ENCODE results near the gene CAB39.

The CAB39 gene

DNA sequence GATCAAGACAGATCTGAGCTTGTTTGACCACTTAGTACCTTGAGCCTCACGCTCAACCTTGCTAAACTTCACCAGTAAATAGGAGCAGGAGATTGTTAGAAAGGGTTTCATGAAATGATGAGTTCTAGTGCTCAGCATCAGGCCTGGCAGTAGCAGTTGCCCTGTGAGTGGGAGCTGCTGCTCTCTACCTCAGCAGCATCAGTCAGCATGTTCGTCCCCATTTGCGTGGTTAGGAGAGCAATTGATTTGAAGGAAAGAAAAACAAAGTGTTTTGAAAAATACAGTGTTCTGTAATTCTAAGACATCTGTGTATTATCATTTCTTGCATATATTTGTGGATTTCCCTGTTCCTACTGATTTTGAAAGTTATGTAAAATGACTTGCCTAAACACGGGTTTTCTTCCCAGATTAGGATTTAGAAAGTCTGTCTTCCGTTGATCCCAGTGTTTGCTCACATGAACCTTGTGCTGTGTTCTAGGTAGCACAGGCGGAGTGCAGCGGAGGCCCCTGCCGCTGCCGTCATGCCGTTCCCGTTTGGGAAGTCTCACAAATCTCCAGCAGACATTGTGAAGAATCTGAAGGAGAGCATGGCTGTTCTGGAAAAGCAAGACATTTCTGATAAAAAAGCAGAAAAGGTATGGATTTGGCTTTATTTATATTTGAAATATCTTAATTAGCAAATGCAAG lies 47.0 kb downstream of the CAB39 start:
- Histone ChIP-seq H3K4me3 (peak overlapping the region; percentile 8), H3K27ac (peak overlapping the region in 1 of 2 donors; percentile 74)
- no peak for DNase-seq (ENCODE audit: low spot score)
- TF ChIP-seq, protein P1, sequence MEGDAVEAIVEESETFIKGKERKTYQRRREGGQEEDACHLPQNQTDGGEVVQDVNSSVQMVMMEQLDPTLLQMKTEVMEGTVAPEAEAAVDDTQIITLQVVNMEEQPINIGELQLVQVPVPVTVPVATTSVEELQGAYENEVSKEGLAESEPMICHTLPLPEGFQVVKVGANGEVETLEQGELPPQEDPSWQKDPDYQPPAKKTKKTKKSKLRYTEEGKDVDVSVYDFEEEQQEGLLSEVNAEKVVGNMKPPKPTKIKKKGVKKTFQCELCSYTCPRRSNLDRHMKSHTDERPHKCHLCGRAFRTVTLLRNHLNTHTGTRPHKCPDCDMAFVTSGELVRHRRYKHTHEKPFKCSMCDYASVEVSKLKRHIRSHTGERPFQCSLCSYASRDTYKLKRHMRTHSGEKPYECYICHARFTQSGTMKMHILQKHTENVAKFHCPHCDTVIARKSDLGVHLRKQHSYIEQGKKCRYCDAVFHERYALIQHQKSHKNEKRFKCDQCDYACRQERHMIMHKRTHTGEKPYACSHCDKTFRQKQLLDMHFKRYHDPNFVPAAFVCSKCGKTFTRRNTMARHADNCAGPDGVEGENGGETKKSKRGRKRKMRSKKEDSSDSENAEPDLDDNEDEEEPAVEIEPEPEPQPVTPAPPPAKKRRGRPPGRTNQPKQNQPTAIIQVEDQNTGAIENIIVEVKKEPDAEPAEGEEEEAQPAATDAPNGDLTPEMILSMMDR (IDR thresholded peaks at IDR 0.05), result no peak

DNA sequence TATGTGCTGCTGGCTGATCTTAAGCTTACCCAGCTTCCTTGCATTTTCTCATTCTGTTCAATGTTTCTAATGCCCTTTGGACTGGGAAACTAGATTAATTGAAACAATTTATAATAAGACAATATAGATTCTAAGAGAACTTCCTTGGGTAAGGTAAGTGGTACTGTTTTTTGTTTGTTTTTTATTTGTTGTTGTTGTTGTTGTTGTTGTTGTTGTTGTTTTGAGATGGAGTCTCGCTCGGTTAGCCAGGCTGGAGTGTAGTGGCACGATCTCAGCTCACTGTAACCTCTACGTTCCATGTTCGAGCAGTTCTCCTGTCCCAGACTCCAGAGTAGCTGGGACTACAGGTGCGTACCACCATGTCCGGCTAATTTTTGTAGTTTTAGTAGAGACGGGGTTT lies 49.1 kb downstream of the CAB39 start:
- TF ChIP-seq, protein P1 (IDR thresholded peaks at IDR 0.05), result no peak
- no peak overlapping the region for H3K27ac ChIP-seq
- no peak overlapping the region for H3K4me3 ChIP-seq
- no peak for DNase-seq (ENCODE audit: low spot score)

DNA sequence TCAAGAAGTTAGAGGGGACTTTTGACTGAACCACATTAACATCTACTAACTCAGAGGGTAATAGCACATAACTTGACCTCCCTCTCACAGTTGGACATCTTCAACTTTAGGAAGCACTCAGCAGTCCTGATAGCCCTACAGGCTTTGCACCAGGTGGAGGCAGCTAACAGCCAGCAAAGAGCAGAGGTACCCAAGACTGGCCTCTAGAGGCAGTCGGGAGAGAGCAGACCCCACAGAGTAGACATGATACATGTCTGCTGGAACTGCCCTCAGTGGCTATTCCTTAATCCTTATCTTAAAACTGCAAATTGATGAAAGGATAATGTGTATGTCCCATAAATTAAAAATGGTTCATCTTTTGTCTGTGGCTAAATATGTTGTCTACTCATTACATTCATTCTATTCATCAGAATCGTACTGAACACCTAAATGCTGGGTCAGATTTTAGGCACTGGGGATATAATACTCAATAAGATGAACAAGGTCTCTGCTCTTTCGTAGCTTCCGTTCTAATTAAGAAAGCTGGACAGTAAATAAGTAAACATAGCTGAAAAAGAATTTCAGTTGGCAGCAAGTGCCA lies 49.8 kb downstream of the CAB39 start:
- TF ChIP-seq, protein P1 (IDR thresholded peaks at IDR 0.05), result no peak
- Histone ChIP-seq H3K4me3 (no peak overlapping the region), H3K27ac (no peak overlapping the region)
- DNase-seq (ENCODE audit: low spot score), result no peak

DNA sequence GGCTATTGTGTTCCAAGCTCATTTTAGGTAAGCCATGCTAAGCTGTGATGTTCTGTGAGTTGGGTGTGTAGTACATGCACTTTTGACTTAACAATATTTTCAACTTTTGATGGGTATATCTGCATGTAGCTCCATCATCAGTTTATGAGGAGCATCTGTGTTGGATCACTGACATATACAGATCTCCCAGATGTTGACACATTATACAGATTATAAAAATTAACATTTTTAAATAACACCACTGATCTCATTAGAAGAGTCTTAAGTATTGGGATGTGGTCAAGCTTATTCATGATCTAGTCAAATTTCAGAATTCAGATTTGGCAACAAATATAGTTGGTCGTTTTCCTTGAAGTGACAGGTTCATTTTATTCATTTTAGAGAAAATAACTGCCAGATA lies 51.7 kb downstream of the CAB39 start:
- Histone ChIP-seq H3K4me3 (no peak overlapping the region), H3K27ac (no peak overlapping the region)
- TF ChIP-seq, protein P1 (IDR thresholded peaks at IDR 0.05), result no peak
- DNase-seq (ENCODE audit: low spot score), result no peak

DNA sequence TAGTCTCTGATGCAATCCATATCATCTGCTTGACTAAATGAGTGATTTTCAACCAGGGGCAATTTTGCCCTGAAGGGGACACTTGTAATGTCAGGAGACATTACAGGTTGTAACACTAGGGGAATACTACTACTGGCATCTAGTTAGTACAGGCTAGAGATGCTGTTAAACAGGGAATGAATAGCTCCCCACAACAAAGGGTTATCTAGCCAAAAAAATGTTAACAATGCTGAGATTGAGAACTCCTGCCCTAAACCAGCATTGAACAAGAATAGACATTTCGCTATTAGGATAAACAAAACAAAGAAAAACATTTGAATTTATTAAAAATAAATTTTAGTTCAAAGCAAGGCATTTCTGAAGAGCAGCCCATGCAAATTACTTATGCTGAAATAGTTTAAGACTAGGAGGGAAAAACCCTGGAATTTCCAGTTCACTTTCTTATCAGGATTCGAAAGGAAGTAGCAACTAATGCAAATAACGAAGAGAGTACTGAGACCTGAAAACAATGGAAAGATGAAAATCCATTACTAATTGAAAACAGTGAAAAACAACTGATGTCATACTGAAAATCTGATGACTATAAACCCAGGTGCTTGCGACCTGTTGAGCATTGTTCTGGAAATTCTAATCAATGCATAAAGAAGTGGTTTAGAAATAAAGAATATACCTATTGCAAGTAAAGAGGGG lies 53.1 kb downstream of the CAB39 start:
- H3K4me3 ChIP-seq, result no peak overlapping the region
- DNase-seq (ENCODE audit: low spot score), result no peak
- H3K27ac ChIP-seq, result no peak overlapping the region
- TF ChIP-seq, protein P1 (IDR thresholded peaks at IDR 0.05), result no peak

DNA sequence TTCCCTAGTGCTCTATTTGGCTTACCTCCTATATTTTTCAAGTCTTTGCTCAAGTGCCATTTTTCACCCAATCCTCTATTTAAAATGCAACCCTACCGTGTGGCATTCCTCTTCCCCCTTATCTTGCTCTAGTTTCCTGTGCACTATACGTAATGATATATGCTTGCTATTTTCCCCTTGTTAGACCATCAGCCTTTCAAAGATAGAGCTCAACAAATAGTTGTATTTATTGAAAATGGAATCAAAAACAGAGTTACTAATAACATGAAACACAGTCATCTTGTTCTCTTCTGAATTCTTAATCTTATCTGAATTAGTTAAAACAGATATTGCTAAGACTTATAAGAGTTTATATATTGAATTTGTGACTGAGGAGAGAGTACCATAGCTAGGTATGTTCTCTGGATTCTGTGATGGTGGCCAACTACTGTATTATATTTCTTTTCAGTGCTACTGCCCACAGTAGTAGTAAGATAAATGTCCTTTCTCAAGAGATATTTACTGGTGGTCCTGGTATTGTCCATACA lies 55.3 kb downstream of the CAB39 start:
- no peak overlapping the region for H3K4me3 ChIP-seq
- H3K27ac ChIP-seq, result no peak overlapping the region
- TF ChIP-seq, protein P1 (IDR thresholded peaks at IDR 0.05), result no peak
- DNase-seq (ENCODE audit: low spot score), result no peak
